ENCODE measurements around the gene GSKIP.

DNA sequence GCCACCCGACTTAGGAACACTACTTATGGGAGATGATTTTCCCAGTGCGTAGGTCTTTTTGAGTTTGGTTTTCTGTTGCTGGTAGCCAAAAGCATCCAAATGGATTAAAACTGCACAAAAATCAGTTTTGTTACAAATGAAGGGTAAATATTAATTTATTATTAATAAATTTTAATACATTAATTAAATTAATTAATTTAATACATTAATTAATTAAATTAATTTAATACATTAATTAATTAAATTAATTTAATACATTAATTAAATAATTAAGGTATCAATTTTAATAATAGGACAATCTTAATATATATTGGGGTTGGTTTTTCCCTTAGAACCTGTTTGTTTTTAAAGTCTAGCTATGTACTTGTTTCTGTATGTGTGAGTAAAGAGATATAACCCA is 52.2 kb downstream of the GSKIP start:
- TF ChIP-seq ELF4 (CRISPR knock-in tag; IDR thresholded peaks at IDR 0.05; ENCODE audit: low read depth): no peak
- no peak for TF ChIP-seq CREM (CRISPR knock-in tag; IDR thresholded peaks at IDR 0.05)
- no peak for TF ChIP-seq CTCF (IDR thresholded peaks at IDR 0.05)
- no peak for TF ChIP-seq GABPB1 (CRISPR knock-in tag; IDR thresholded peaks at IDR 0.05)
- TF ChIP-seq ZNF121 (CRISPR knock-in tag; IDR thresholded peaks at IDR 0.05): no peak
- TF ChIP-seq, protein P1, sequence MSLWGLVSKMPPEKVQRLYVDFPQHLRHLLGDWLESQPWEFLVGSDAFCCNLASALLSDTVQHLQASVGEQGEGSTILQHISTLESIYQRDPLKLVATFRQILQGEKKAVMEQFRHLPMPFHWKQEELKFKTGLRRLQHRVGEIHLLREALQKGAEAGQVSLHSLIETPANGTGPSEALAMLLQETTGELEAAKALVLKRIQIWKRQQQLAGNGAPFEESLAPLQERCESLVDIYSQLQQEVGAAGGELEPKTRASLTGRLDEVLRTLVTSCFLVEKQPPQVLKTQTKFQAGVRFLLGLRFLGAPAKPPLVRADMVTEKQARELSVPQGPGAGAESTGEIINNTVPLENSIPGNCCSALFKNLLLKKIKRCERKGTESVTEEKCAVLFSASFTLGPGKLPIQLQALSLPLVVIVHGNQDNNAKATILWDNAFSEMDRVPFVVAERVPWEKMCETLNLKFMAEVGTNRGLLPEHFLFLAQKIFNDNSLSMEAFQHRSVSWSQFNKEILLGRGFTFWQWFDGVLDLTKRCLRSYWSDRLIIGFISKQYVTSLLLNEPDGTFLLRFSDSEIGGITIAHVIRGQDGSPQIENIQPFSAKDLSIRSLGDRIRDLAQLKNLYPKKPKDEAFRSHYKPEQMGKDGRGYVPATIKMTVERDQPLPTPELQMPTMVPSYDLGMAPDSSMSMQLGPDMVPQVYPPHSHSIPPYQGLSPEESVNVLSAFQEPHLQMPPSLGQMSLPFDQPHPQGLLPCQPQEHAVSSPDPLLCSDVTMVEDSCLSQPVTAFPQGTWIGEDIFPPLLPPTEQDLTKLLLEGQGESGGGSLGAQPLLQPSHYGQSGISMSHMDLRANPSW (CRISPR knock-in tag; conservative IDR thresholded peaks at IDR 0.05; ENCODE audit: low read depth): no peak
- TF ChIP-seq USF2 (CRISPR knock-in tag; IDR thresholded peaks at IDR 0.05): no peak
- TF ChIP-seq ATF1 (CRISPR knock-in tag; IDR thresholded peaks at IDR 0.05): no peak
- TF ChIP-seq, protein P2, sequence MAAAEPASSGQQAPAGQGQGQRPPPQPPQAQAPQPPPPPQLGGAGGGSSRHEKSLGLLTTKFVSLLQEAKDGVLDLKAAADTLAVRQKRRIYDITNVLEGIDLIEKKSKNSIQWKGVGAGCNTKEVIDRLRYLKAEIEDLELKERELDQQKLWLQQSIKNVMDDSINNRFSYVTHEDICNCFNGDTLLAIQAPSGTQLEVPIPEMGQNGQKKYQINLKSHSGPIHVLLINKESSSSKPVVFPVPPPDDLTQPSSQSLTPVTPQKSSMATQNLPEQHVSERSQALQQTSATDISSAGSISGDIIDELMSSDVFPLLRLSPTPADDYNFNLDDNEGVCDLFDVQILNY (CRISPR knock-in tag; IDR thresholded peaks at IDR 0.05): no peak
- TF ChIP-seq E2F4 (CRISPR knock-in tag; IDR thresholded peaks at IDR 0.05; ENCODE audit: borderline replicate concordance, low read depth): no peak
- TF ChIP-seq, protein P3, sequence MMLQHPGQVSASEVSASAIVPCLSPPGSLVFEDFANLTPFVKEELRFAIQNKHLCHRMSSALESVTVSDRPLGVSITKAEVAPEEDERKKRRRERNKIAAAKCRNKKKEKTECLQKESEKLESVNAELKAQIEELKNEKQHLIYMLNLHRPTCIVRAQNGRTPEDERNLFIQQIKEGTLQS (CRISPR knock-in tag; conservative IDR thresholded peaks at IDR 0.05): no peak
- no peak for TF ChIP-seq SP1 (CRISPR knock-in tag; conservative IDR thresholded peaks at IDR 0.05)
- no peak for TF ChIP-seq ZNF317 (CRISPR knock-in tag; IDR thresholded peaks at IDR 0.05; ENCODE audit: borderline replicate concordance, low read depth)

All from WTC11 (cell line).